GM21529 (cell line): Measurements from ENCODE around the gene NAA20.

Experiments used
- ATAC-seq: cut with Tn5 transposase; IDR thresholded peaks from one replicate; pipeline ENCODE4 v1.9.1; 2021; ENCODE audit not compliant: unreplicated experiment

NAA20 gene

GRCh38 chr20:20017844-20018185, 653 bp downstream of the NAA20 start:
- peak; percentile 3 for ATAC-seq

DNA sequence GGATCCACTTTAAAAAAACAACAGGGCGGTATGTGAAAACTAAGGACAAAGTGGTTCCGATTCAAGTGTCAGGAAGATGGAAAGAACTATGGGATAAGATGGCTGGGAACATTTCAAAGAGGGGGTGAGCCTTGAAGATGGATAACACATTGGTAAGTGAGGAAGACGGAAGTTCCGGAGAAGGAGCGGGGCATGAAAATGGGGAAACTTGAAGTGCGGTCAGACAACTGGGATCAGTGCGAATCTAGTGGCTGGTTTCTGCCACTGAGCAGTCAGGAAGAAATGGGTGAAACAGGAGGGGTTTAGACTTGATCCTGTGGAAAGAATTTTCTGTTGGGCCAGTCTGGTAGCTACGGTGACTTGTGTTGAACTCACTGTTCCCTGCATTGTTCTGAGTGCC, 1.2 kb downstream of the NAA20 start:
- no peak for ATAC-seq

DNA sequence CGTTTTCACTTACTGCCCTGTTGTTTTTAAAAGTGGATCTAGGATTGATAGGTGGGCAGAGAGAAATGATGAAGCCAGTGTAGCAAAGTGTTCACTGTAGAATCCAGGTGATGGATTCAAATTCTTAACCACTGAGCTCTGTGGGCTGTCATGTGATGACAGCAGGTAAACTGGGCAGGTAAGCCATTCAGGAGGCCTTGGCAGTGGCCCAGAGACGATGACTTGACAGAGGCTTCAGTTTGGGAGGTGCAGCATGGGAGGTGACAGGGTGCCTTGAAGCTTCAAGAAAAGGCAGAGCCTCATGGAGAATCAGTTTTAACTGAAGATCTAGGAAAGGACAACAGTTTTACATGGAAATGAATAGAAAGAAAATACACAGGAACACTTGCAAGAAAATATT, 2.0 kb downstream of the NAA20 start:
- no peak for ATAC-seq

DNA sequence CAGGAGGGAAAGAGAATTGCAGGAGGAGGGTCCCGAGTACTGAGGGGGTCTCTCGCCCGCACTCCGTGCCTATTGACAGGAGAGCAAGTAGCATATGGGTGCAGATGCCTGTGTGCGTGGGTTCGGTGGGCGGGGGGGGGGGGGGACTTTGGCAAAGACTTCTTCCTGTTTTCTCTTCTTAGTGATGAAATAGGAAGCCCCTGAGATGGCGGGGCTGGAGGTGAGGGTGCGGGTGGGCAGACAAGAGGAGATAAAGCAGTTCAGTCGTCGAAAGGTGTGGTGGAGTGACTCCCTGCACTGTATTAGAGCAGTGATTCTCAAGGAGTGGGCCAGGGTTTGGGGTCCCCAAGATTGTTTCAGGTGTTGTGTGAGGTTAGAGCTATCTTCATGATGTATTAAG, 3.7 kb downstream of the NAA20 start:
- no peak for ATAC-seq

DNA sequence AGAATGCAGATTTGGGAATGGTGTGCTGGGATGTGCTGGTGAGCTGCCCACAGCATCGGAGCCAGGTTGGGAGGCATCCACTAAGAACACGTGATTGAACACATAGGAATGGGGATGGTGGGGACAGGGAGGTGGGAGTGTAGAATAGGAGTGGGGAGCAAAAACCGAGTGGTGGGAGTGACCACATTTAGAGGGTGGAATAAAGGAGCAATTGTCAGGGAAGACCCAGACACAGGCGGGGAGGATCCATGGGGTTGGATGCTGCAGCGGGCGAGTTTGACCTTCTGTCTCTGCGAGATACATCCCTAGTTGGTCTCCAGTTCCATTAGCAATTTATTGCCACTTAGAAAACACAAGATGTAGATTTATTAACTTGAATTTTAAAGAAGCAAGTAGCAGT, 4.7 kb downstream of the NAA20 start:
- no peak for ATAC-seq

DNA sequence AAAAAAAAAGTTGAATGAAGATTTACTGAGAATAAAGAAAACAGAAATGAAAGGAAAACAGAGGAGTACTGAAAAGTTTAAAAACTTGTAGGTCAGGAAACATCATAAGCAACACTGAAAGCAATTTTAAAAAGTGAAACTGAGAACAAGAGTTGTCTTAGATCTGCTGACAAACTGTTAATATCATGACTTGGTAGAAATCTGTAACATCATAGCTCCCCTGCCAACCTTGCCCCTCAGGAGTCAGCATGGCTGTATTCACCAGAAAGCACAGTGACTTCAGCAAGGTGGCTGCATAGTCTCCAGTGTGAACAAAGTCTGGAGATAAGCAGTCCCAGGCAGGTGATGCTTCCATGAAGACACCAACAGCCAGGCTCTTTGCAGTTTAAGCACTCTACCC, 5.3 kb downstream of the NAA20 start:
- ATAC-seq = peak; percentile 75

DNA sequence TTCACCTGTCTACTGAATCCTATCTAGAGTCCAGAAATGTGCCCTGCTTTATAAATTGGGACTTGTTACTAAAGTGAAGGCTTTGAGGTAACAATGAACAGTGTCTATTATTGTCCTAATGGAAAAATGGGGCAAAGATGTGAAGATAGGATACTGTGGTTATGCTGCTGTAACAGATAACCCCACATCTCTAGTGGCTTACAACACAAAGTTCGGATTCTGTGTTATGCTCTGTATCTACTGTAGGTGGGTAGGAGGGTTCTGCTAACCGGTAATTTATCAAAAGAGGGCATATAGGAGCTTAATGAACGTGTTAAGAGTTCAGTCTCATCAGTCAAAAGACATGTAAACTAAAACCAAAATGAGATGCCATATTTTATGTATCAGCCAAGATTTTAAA, 6.2 kb downstream of the NAA20 start:
- ATAC-seq = no peak

DNA sequence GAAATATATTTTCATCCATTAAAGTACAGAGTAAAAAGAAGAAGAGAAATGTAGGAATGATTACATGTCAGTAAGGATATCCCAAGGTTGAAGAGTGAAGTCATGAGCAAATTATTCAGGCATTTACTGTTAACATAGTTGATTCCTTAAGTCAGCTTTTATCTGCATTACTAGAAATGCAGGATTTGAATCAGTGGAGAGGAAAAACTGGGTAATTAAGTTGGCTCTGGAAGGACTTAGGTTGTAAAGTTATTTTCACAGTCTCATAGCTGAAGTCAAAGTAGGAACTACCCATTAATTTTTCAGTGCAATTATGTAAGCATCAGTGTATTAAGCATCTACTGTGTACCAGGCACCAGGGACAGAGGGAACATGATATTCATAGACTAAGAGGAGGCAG, 7.8 kb downstream of the NAA20 start:
- ATAC-seq = no peak

DNA sequence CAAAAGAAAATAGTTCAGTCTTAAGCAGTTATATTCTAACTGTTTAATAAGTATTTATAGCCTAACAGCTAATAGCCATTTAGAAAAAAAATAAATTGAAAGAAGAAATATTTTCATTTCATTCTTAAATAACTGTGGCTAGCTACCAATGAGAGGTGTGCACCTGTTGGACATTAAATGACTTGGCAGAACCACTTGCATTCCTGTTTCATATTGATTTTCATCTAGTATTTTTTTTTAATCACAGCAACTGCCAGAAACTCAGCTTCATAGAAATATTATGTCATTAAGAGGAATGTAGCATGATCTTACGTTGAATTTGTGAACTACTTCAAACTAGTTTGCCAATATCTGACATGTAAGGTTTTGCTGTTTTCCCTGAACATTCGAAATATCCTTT, 10.1 kb downstream of the NAA20 start:
- ATAC-seq = no peak

DNA sequence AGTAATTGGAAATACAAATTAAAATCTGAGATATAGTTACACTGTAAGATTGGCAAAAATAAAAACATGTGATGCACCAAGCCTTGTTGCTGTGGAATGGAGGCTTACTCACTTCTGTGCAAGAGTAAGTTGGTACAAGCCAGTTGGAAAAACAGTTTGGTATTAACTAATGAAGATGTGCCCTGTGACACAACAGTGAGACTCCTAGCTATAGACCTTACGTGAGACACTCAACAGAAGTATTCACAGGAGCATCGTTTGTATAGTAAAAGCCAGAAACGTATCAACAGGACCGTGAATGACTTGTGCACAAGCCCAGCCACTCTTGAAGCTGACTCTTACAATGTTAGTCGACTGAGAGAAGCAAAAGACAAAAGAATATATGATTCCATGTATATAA, 14.6 kb downstream of the NAA20 start:
- ATAC-seq = no peak

- no peak for ATAC-seq
Measured at GRCh38 chr20:20034486-20034885, 17.3 kb downstream of the NAA20 start.

- ATAC-seq = no peak
Measured at GRCh38 chr20:20036756-20037155, 19.6 kb downstream of the NAA20 start.

DNA sequence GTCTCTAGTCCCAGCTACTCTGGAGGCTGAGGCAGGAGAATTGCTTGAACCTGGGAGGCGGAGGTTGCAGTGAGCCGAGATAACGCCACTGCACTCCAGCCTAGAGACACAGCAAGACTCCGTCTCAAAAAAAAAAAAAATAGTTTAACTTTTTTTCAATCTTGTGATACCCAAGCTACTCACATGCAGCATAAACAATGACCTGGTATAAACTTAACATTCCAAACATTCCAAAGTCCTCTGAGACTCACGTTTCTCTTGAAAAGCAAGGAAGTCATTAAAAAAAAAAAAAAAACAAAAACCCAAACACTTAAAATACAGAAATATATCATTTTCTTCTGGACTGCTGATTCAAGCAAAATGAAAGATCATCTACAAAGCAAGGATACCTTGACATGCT, 20.8 kb downstream of the NAA20 start:
- no peak for ATAC-seq

DNA sequence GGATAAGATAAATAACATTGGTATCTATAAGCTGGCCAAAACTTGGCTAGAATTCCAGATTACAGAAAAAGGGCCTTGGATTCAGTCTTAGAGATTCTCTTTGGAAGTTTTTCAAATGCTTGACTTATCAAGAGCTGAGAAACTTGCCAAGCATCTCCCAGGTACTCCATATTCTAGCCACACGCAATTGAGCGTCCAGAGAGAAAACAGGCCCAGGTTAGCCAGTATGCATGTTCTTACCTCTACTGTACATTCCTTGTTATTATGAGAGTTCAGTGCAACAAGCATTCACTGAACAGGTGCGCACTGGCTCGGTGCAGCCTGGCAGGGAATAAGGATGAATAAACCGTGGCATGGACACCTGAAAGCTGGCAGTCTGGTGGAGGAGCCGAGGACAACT, 21.4 kb downstream of the NAA20 start:
- no peak for ATAC-seq

DNA sequence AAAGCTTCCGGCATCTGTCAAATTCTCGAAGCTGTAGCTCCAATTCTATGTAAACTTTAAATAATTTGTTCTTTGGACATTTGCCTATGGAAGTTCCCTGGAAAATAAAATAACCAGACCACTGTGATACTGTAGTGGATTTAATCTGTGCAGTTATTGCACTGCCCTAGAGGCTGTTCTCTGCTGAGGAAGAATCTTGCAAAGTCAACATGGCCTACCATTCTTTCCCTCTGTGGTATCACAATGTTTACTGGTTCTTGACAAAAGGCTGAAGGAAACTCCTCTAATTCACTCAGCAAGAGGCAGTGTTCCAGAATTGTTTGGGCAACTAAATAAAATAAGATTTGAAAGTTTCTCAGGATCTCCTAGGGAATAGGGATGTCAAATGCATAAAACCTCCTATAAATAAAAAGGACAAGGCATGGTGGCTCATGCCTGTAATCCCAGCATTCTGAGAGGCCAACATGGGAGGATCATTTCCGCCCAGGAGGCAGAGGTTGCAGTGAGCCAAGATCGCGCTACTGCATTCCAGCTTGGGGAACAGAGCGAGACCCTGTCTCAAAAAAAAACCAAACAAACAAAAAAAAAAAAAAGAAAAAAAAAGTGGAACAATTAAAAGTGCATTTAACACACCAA, 22.7 kb downstream of the NAA20 start:
- ATAC-seq = no peak

DNA sequence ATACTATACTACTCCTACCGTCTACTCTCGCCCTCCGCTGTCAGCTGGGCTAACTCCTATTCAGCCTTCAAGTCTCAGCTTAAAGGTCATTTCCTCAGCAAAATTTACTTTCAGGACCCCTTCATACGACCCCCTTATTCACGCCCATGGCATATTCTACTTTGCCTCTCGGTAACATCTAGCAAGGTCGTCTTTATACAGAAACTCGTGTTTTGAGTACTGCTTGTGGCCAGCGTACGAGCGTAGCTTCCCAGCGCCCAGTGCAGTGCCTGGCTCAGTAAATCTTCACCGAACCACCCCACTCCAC, 34.6 kb downstream of the NAA20 start:
- ATAC-seq = peak; percentile 0

GRCh38 chr20:20052074-20052970, 35.2 kb downstream of the NAA20 start, which contains the start of the genes CFAP61 and CRNKL1:
Gene CFAP61 (plus strand): TSS chr20:20052532. CDS start chr20:20056654, 4,122 bp downstream.
Gene CRNKL1 (minus strand): TSS chr20:20052466. CDS start chr20:20052342, 124 bp downstream.
- ATAC-seq = peak; percentile 92

- no peak for ATAC-seq
Measured at GRCh38 chr20:20060234-20060998, 43.3 kb downstream of the NAA20 start.

DNA sequence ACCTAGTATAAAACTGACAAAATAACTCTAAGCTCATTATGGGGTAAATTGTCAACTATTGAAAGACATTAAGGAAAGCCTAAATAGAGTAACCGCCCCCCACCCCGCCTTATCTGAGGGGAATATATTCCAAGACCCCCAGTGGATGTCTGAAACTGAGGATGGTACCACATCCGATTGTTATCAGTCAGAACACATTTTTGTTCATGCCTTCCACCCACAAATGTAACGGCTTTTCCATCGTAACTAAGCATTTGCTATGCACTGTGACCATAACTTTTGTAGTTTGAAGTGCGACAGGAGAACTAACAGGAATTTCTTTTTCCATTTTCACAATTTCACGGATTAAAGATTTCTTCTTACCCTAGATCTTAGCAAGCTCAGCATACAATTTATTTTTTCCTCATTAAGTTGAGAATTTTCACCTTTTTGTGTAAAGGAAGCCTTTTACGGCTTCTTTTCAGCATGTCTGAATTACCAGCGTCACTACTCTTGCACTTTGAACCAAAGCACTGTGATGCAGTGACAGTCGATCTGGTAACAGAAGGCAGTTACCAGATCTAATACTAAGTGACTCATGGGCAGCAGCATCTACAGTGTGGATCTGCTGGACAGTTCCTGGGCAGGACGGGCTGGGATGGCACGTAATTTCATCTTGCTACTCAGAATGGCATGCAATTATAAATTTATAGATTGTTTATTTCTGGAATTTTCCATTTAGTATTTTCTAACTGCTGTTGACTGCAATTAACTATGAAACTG, 47.0 kb downstream of the NAA20 start:
- no peak for ATAC-seq

- ATAC-seq = no peak
Measured at GRCh38 chr20:20065361-20065760, 48.2 kb downstream of the NAA20 start.
